ENCODE data around the gene WFDC1. TPM values are rescaled to one million over a fixed set of nuclear protein-coding genes. Genes with fewer than 3 reads are reported as not detected.

The WFDC1 gene
- total RNA-seq, 1 donor from 2014 or later = 1.6 TPM

GRCh38 chr16:84259691-84260090 lies 35.0 kb upstream of the WFDC1 start:
- Histone ChIP-seq H3K27me3 (ENCODE audit: control insufficient read depth in 3 of 3, insufficient read depth in 3 of 3, low read length in 3 of 3) (peaks cover 5 to 11% (median 11%) of the 10 kb centered on the region in 3 donors), H3K9me3 (ENCODE audit: control insufficient read depth in 3 of 3, low read length in 3 of 3) (no peaks in the 10 kb centered on the region), H3K4me1 (ENCODE audit: control insufficient read depth in 3 of 3, insufficient read depth in 3 of 3, low read length in 3 of 3) (no peaks in the 10 kb centered on the region), H3K4me3 (ENCODE audit: low read length in 3 of 3) (no peak overlapping the region), H3K9ac (ENCODE audit: low read depth in 1 of 3, low read length in 3 of 3) (no peak overlapping the region), H3K36me3 (ENCODE audit: control insufficient read depth in 3 of 3, insufficient read depth in 3 of 3, low read length in 3 of 3) (no peaks in the 10 kb centered on the region), H3K27ac (ENCODE audit: low read depth, low read length) (no peak overlapping the region)

- H3K9me3 ChIP-seq (ENCODE audit: control insufficient read depth in 3 of 3, low read length in 3 of 3) = no peaks in the 10 kb centered on the region
- H3K27ac ChIP-seq (ENCODE audit: low read depth, low read length) = no peak overlapping the region
- no peaks in the 10 kb centered on the region for H3K36me3 ChIP-seq (ENCODE audit: control insufficient read depth in 3 of 3, insufficient read depth in 3 of 3, low read length in 3 of 3)
- H3K27me3 ChIP-seq (ENCODE audit: control insufficient read depth in 3 of 3, insufficient read depth in 3 of 3, low read length in 3 of 3) = peaks cover 5 to 11% (median 11%) of the 10 kb centered on the region in 3 donors
- H3K4me3 ChIP-seq (ENCODE audit: low read length in 3 of 3) = no peak overlapping the region
- H3K4me1 ChIP-seq (ENCODE audit: control insufficient read depth in 3 of 3, insufficient read depth in 3 of 3, low read length in 3 of 3) = no peaks in the 10 kb centered on the region
- no peak overlapping the region for H3K9ac ChIP-seq (ENCODE audit: low read depth in 1 of 3, low read length in 3 of 3)
Measured at GRCh38 chr16:84260766-84261554, 33.7 kb upstream of the WFDC1 start.

GRCh38 chr16:84262031-84262430 lies 32.6 kb upstream of the WFDC1 start:
- H3K27me3 ChIP-seq (ENCODE audit: control insufficient read depth in 3 of 3, insufficient read depth in 3 of 3, low read length in 3 of 3) = peaks cover 5 to 11% (median 11%) of the 10 kb centered on the region in 3 donors
- no peak overlapping the region for H3K4me3 ChIP-seq (ENCODE audit: low read length in 3 of 3)
- no peak overlapping the region for H3K9ac ChIP-seq (ENCODE audit: low read depth in 1 of 3, low read length in 3 of 3)
- no peaks in the 10 kb centered on the region for H3K9me3 ChIP-seq (ENCODE audit: control insufficient read depth in 3 of 3, low read length in 3 of 3)
- no peaks in the 10 kb centered on the region for H3K4me1 ChIP-seq (ENCODE audit: control insufficient read depth in 3 of 3, insufficient read depth in 3 of 3, low read length in 3 of 3)
- no peaks in the 10 kb centered on the region for H3K36me3 ChIP-seq (ENCODE audit: control insufficient read depth in 3 of 3, insufficient read depth in 3 of 3, low read length in 3 of 3)
- no peak overlapping the region for H3K27ac ChIP-seq (ENCODE audit: low read depth, low read length)

DNA sequence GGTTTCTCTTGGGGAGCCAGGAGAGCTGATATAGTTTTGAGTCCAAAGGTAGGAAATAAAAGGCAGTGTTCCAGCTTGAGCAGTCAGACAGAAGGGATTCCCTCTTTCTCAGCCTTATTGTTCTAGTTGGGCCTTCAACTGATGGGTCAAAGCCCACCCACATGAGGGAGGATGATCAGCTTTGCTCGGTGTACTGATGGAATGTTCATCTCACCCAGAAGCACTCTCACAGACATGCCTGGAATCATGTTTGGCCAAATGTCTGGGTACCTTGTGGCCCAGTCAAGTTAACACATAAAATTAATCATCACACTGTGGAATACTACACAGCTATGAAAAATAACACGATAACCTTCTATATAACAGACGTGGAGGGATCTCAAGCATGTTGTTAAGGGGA lies 31.7 kb upstream of the WFDC1 start:
- Histone ChIP-seq H3K9me3 (ENCODE audit: control insufficient read depth in 3 of 3, low read length in 3 of 3) (no peaks in the 10 kb centered on the region), H3K27ac (ENCODE audit: low read depth, low read length) (no peak overlapping the region), H3K9ac (ENCODE audit: low read depth in 1 of 3, low read length in 3 of 3) (no peak overlapping the region), H3K4me1 (ENCODE audit: control insufficient read depth in 3 of 3, insufficient read depth in 3 of 3, low read length in 3 of 3) (no peaks in the 10 kb centered on the region), H3K4me3 (ENCODE audit: low read length in 3 of 3) (no peak overlapping the region), H3K27me3 (ENCODE audit: control insufficient read depth in 3 of 3, insufficient read depth in 3 of 3, low read length in 3 of 3) (peaks cover 9 to 15% (median 14%) of the 10 kb centered on the region in 3 donors), H3K36me3 (ENCODE audit: control insufficient read depth in 3 of 3, insufficient read depth in 3 of 3, low read length in 3 of 3) (no peaks in the 10 kb centered on the region)

DNA sequence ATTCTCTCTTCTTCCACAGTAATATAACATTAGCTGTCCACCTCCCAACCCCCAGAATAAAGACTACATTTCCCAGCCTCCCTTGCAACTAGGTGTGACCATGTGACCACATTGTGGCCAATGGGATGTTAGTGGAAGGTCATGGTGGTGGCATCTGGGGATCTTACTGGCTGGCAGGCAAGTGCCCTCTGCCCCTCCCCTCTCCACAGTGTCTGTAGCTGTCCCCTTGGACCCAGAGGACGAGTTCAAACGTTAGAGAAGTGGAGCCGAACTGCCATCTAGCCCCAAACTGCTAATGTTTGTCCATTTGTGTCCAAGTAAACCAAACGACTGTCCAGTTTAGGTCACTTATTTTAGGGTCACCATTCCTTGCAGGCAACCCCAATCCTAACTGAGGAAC lies 28.2 kb upstream of the WFDC1 start:
- Histone ChIP-seq H3K4me1 (ENCODE audit: control insufficient read depth in 3 of 3, insufficient read depth in 3 of 3, low read length in 3 of 3) (no peaks in the 10 kb centered on the region), H3K9me3 (ENCODE audit: control insufficient read depth in 3 of 3, low read length in 3 of 3) (no peaks in the 10 kb centered on the region), H3K4me3 (ENCODE audit: low read length in 3 of 3) (no peak overlapping the region), H3K27me3 (ENCODE audit: control insufficient read depth in 3 of 3, insufficient read depth in 3 of 3, low read length in 3 of 3) (peaks cover 8 to 18% (median 16%) of the 10 kb centered on the region in 3 donors), H3K36me3 (ENCODE audit: control insufficient read depth in 3 of 3, insufficient read depth in 3 of 3, low read length in 3 of 3) (no peaks in the 10 kb centered on the region), H3K27ac (ENCODE audit: low read depth, low read length) (no peak overlapping the region), H3K9ac (ENCODE audit: low read depth in 1 of 3, low read length in 3 of 3) (no peak overlapping the region)

DNA sequence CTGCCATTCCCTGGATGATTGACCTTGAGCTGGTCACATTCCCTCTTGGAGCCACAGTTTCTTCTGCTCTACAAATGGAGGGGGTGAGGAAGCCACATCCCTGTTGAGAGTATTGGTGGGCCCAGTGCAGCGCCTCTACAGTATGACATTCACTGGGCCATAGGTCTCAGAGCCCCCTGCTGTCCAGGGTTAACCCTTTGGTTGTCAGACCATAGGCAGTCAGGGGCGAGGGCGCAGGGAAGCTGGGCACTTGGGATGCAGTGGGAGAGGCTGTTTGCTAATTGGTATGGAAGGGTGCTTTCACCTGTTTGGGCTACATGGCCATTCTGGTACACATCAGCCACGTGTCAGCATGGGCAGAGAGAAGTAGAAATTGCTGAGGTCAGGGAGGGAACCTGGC lies 27.3 kb upstream of the WFDC1 start:
- no peaks in the 10 kb centered on the region for H3K9me3 ChIP-seq (ENCODE audit: control insufficient read depth in 3 of 3, low read length in 3 of 3)
- peaks cover 8 to 20% (median 16%) of the 10 kb centered on the region in 3 donors for H3K27me3 ChIP-seq (ENCODE audit: control insufficient read depth in 3 of 3, insufficient read depth in 3 of 3, low read length in 3 of 3)
- no peaks in the 10 kb centered on the region for H3K36me3 ChIP-seq (ENCODE audit: control insufficient read depth in 3 of 3, insufficient read depth in 3 of 3, low read length in 3 of 3)
- H3K27ac ChIP-seq (ENCODE audit: low read depth, low read length) = no peak overlapping the region
- no peak overlapping the region for H3K4me3 ChIP-seq (ENCODE audit: low read length in 3 of 3)
- no peak overlapping the region for H3K9ac ChIP-seq (ENCODE audit: low read depth in 1 of 3, low read length in 3 of 3)
- no peaks in the 10 kb centered on the region for H3K4me1 ChIP-seq (ENCODE audit: control insufficient read depth in 3 of 3, insufficient read depth in 3 of 3, low read length in 3 of 3)

GRCh38 chr16:84268291-84269040 lies 26.2 kb upstream of the WFDC1 start:
- Histone ChIP-seq H3K27ac (ENCODE audit: low read depth, low read length) (no peak overlapping the region), H3K4me3 (ENCODE audit: low read length in 3 of 3) (no peak overlapping the region), H3K27me3 (ENCODE audit: control insufficient read depth in 3 of 3, insufficient read depth in 3 of 3, low read length in 3 of 3) (peaks cover 8 to 23% (median 13%) of the 10 kb centered on the region in 3 donors), H3K9ac (ENCODE audit: low read depth in 1 of 3, low read length in 3 of 3) (no peak overlapping the region), H3K36me3 (ENCODE audit: control insufficient read depth in 3 of 3, insufficient read depth in 3 of 3, low read length in 3 of 3) (no peaks in the 10 kb centered on the region), H3K9me3 (ENCODE audit: control insufficient read depth in 3 of 3, low read length in 3 of 3) (no peaks in the 10 kb centered on the region), H3K4me1 (ENCODE audit: control insufficient read depth in 3 of 3, insufficient read depth in 3 of 3, low read length in 3 of 3) (no peaks in the 10 kb centered on the region)

DNA sequence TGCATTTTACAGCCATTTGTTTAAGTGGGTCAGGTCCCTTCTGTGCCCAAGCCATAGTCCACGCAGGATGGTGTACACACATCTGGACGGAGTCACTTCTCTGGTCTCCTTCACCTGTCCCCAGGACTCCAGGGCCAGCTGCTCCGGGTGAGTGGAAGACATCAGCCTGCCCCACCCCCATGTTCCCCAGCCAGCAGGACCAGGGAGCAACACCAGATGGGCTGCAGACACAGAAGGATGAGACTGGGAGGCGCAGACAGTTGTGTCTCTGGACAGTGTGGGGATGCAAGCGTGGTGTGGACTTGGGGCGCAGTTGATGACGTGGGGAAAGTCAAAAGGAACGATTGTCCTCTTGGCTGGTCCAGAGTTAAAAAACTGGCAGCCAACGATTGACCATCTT lies 24.6 kb upstream of the WFDC1 start:
- Histone ChIP-seq H3K36me3 (ENCODE audit: control insufficient read depth in 3 of 3, insufficient read depth in 3 of 3, low read length in 3 of 3) (no peaks in the 10 kb centered on the region), H3K27me3 (ENCODE audit: control insufficient read depth in 3 of 3, insufficient read depth in 3 of 3, low read length in 3 of 3) (peaks cover 4 to 29% (median 13%) of the 10 kb centered on the region in 3 donors), H3K9me3 (ENCODE audit: control insufficient read depth in 3 of 3, low read length in 3 of 3) (no peaks in the 10 kb centered on the region), H3K4me1 (ENCODE audit: control insufficient read depth in 3 of 3, insufficient read depth in 3 of 3, low read length in 3 of 3) (no peaks in the 10 kb centered on the region), H3K9ac (ENCODE audit: low read depth in 1 of 3, low read length in 3 of 3) (no peak overlapping the region), H3K27ac (ENCODE audit: low read depth, low read length) (no peak overlapping the region), H3K4me3 (ENCODE audit: low read length in 3 of 3) (no peak overlapping the region)

DNA sequence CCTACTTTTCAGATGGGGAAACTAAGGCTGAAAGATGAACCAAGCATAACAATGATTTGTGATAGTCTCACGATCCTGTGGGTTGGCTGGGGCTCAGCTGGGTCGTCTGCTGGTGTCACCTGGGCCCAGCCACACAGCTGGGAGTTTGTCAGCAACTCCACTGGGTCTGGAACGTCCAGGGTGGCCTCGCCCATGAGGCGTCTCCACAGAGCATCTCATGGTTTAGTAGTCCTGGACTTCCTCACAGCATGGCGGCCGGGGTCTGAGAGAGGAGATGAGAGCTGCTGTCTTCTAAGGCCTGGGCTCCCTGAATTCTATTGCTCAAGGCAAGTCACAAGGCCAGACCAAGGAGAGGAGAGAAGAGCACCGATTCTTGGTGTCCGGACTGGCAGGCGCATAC lies 24.1 kb upstream of the WFDC1 start:
- no peak overlapping the region for H3K27ac ChIP-seq (ENCODE audit: low read depth, low read length)
- H3K4me1 ChIP-seq (ENCODE audit: control insufficient read depth in 3 of 3, insufficient read depth in 3 of 3, low read length in 3 of 3) = no peaks in the 10 kb centered on the region
- no peaks in the 10 kb centered on the region for H3K36me3 ChIP-seq (ENCODE audit: control insufficient read depth in 3 of 3, insufficient read depth in 3 of 3, low read length in 3 of 3)
- H3K9ac ChIP-seq (ENCODE audit: low read depth in 1 of 3, low read length in 3 of 3) = no peak overlapping the region
- no peaks in the 10 kb centered on the region for H3K9me3 ChIP-seq (ENCODE audit: control insufficient read depth in 3 of 3, low read length in 3 of 3)
- peaks cover 4 to 29% (median 14%) of the 10 kb centered on the region in 3 donors for H3K27me3 ChIP-seq (ENCODE audit: control insufficient read depth in 3 of 3, insufficient read depth in 3 of 3, low read length in 3 of 3)
- no peak overlapping the region for H3K4me3 ChIP-seq (ENCODE audit: low read length in 3 of 3)

- no peak overlapping the region for H3K9ac ChIP-seq (ENCODE audit: low read depth in 1 of 3, low read length in 3 of 3)
- H3K27me3 ChIP-seq (ENCODE audit: control insufficient read depth in 3 of 3, insufficient read depth in 3 of 3, low read length in 3 of 3) = peaks cover 4 to 29% (median 15%) of the 10 kb centered on the region in 3 donors
- H3K27ac ChIP-seq (ENCODE audit: low read depth, low read length) = no peak overlapping the region
- no peaks in the 10 kb centered on the region for H3K9me3 ChIP-seq (ENCODE audit: control insufficient read depth in 3 of 3, low read length in 3 of 3)
- H3K36me3 ChIP-seq (ENCODE audit: control insufficient read depth in 3 of 3, insufficient read depth in 3 of 3, low read length in 3 of 3) = no peaks in the 10 kb centered on the region
- no peak overlapping the region for H3K4me3 ChIP-seq (ENCODE audit: low read length in 3 of 3)
- H3K4me1 ChIP-seq (ENCODE audit: control insufficient read depth in 3 of 3, insufficient read depth in 3 of 3, low read length in 3 of 3) = no peaks in the 10 kb centered on the region
Measured at GRCh38 chr16:84271037-84271436, 23.6 kb upstream of the WFDC1 start.
